ENCODE data around the gene CRB3. TPM values are rescaled to one million over a fixed set of nuclear protein-coding genes. Genes with fewer than 3 reads are reported as not detected.

The CRB3 gene
- total RNA-seq, 2 experiments from 2014 or later: 1.1 TPM; not detected in 1

Small RNAs within 50 kb of the gene (microRNA-seq; reads per million reads assigned to microRNA genes)
- gene MIR3940: 24.1 reads per million, percentile 38 among the genes with 10 or more reads in this experiment

Other genes with a start within 250 kb of the CRB3 start
- gene MLLT1, start 184.3 kb upstream of the CRB3 start, total RNA-seq: 10 to 100 TPM; 37.3 to 48.7 TPM
- gene ACER1, start 130.7 kb upstream of the CRB3 start, total RNA-seq: under 1 TPM; 0.26 to 0.29 TPM
- 100 to 1,000 TPM; 142 to 160 TPM for gene CLPP, start 102.7 kb upstream of the CRB3 start, total RNA-seq
- 10 to 100 TPM; 46.1 to 48.8 TPM for gene ALKBH7, start 91.5 kb upstream of the CRB3 start, total RNA-seq
- gene PSPN, start 88.3 kb upstream of the CRB3 start, total RNA-seq: 1 to 10 TPM; 2.1 to 2.6 TPM
- gene GTF2F1, start 71.1 kb upstream of the CRB3 start, total RNA-seq: 10 to 100 TPM; 71.2 to 71.5 TPM
- gene KHSRP, start 39.5 kb upstream of the CRB3 start, total RNA-seq: 100 to 1,000 TPM; 345 to 354 TPM
- gene SLC25A41, start 30.5 kb upstream of the CRB3 start, total RNA-seq: under 1 TPM; 0.16 to 0.18 TPM
- 10 to 100 TPM; 27.5 to 28.0 TPM for gene SLC25A23, start 4.5 kb upstream of the CRB3 start, total RNA-seq
- gene DENND1C, start 17.5 kb downstream of the CRB3 start, total RNA-seq: 10 to 100 TPM; 94.1 to 97.5 TPM
- 1 to 10 TPM; 6.6 to 6.9 TPM for gene TUBB4A, start 38.0 kb downstream of the CRB3 start, total RNA-seq
- 1 to 10 TPM; 1.5 to 1.7 TPM for gene TNFSF9, start 66.8 kb downstream of the CRB3 start, total RNA-seq
- gene CD70, start 126.9 kb downstream of the CRB3 start, total RNA-seq: 10 to 100 TPM; 16.9 to 17.3 TPM
- 10 to 100 TPM; 47.1 to 47.6 TPM for gene TNFSF14, start 205.9 kb downstream of the CRB3 start, total RNA-seq